ENCODE data around the gene CIAPIN1.
A peak's percentile ranks its signal among the peaks of the same experiment; 100 is the strongest.

Gene CIAPIN1

DNA sequence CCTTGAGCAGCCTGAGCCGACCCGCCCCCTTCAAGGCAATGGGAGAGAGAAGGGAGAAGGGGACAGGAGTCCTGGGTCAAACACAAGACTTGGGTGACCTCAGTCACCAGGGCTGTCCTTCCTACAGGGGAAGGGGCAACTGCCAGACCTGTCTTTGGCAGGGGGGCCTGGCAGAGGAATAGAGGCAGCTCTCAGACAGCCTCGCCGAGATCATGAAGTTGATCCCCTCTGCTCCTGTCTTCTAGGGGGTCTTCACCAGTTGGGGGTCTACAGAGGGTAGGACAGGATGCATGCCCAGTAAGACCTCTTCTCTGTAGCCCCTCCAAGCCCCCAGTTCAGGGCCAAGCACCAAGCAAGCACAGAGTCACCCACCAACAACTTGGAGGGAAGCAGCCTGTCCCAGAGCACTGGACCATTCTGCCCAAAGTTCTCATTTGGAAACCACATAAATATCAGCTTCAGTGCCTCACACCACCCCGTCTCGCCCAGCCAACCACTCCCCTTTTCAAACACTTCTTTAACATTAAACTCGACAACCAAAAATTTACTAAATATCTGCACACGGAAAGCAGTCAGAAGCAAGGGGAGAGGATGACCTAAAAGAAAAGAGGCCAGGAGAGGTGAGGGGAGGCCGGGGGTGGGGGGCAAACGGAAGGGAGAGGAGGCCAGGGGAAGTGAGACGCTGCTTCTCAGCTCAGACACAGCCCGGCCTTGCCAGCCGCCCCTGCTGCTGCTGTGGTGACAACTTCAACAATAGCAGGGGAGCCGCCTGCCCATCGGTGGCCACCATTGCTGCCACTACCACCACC lies 31.4 kb upstream of the CIAPIN1 start:
- TF ChIP-seq, protein P1, sequence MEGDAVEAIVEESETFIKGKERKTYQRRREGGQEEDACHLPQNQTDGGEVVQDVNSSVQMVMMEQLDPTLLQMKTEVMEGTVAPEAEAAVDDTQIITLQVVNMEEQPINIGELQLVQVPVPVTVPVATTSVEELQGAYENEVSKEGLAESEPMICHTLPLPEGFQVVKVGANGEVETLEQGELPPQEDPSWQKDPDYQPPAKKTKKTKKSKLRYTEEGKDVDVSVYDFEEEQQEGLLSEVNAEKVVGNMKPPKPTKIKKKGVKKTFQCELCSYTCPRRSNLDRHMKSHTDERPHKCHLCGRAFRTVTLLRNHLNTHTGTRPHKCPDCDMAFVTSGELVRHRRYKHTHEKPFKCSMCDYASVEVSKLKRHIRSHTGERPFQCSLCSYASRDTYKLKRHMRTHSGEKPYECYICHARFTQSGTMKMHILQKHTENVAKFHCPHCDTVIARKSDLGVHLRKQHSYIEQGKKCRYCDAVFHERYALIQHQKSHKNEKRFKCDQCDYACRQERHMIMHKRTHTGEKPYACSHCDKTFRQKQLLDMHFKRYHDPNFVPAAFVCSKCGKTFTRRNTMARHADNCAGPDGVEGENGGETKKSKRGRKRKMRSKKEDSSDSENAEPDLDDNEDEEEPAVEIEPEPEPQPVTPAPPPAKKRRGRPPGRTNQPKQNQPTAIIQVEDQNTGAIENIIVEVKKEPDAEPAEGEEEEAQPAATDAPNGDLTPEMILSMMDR (IDR thresholded peaks at IDR 0.05): no peak

DNA sequence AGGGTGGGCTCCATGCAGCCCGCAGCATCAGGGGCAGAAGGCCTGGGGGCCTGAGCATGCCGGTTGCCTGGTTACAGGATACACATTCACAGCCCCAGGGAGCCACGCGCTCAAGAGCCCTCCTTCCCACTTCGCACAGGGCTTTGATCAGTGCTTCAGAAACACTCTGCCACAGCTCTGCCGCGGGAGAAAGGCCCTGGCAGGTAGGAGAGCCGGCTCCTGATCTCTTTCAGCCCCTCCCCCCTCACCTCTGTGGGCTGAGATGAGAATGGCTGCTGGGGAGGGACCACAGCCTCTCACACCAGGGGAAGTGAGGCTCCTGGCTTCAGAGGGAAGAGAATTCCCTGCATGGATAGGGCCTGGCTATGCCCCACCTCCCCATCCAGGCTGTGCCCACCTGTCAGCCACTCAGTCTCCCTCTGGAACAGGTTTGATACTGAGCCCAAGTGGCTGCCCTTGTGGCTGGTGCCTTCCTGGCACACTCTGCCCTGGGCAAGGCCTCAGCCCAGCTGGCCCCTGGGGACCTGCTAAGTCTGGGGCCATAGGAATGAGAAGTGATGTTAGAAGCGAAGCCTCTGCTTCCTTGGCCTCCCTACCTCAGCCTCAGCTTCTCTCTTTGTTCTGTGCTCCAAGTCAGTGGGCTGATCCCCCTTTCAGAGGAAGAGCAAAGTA lies 30.5 kb upstream of the CIAPIN1 start:
- TF ChIP-seq, protein P1 (IDR thresholded peaks at IDR 0.05): no peak

DNA sequence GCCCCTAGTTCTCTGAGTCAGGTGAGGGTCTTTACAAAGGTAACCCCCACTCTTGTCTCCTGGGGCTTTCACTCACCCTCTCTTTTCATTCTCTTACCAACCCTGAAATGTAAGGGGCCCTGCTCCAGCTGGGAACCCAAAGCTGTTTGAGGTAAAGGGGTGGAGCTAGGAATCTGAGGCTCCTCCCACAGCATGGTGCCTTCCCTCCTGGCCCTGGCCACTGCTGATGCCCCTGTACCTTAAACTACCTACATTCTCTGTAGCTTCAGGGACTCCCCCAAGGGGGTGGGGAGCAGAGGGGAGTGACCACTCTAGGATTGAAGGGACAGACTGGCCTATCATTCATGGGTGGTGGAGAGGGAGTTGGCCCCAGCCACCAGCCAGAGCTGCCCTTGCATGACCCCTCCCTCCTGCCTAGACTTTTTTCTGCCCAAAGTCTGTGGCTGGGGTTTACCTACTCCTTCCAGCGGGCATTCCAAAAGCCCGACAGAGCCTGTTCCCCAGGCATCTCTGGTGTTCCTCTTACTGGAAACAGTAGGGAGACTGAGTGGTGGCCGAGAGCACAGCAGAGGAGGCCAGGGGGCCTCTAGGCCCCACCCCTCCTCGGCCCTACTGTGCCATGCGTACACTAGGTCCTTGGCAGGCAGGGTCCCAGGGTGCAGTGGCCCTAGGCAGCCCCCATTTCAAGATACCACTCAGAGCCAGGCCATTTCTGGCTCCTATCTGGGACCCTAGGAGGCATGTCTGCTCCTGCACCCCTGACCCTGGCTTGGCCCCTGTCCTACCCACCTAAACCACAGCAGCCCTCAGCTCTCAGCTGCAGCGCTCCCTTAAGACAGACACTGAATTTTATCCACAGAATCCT lies 29.6 kb upstream of the CIAPIN1 start:
- TF ChIP-seq, protein P1 (IDR thresholded peaks at IDR 0.05): no peak

DNA sequence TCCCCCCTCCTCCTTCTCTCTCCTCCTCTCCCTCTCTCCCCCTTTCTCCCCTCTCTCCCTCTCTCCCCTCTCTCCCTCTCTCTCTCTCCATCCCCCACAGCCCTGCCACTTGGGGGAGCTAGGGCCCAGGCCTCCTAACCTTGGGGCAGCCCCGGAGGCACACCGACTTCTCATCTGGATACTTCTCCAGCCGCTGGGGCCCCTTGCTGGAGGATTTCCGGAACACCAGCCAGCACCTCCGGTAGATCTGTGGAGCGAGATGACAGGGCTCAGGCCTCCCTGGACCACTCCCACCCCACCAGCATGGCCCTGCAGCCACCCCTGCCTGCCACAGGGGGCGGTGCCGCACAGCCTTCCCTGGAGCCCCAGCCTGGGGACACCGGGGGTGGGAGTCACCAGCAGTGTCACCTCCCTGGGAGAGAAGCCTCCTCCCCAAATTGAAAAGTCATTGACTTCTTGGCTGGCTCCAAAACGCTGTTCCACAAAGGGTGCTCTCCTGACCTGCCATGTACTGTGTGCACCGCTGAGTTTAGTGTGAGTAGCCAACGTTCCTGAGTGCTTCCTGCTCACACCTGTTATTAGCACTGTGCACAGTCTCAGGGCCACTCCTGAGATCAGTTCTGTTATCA lies 28.6 kb upstream of the CIAPIN1 start:
- TF ChIP-seq, protein P1 (IDR thresholded peaks at IDR 0.05): peak; percentile 30; the same call in 1 of the 2 replicates

DNA sequence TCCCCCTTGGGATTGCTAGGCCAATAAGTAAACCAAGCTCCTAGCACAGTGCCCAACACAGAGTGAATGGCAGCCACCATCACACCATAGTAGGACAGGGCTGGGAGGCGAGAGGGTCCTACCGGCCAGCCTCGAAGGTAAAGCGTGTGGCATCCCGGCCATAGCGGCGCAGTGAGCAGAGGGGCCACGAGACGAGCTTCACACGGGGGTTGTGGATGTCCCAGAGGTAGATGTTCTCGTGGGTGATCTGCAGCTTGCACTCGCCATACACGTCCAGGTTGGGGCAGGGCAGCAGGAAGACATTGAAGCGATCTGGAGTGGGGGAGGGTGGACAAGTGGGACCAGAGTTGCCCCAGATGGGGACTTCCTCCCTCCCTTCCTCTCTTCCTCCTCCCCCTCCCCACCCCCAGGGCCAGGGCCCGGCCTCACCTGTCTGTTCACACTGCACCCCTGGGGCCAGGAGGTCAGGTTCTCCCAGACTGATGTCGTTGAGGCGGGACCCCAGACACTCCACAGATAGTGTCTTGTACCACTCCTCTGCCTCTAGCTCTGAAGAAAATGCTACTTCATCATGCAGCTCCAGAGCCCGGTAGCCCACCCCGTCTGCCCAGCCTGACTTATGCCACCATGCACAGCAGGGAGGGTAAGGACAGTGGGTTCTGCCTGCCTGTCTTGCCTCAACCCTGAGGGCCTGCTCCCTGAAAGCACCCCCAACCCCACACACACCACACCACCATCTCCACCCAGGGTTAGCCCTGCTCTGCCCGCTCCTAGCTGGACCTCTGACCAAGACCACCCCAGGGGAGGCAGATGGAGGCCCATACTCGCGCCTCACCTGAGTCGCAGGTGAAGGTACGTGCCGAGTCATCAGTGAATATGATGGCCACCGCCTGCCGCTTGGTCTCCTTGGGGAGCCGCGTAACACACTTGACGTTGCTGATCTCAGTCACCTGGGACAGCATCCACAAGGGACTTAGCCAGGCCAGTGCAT lies 27.8 kb upstream of the CIAPIN1 start:
- TF ChIP-seq, protein P1 (IDR thresholded peaks at IDR 0.05): no peak

DNA sequence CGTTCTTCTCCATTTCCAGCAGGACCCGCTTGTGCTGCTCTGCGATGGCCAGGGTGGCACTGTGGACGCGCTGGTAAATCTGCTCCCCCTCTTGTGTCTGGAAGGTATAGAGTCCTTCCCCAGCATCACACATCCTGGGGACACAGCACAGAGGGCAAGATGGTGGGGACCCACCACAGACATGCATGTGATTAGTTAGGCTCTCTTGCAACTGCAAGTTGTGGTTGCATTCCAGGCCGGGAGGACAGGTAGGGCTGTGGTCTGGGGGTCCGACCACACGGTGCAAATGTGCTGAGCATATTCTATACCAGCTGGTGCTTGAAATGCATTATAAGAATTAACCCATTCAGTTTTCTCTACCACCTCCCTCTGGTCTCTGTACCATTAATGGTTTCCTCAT lies 26.7 kb upstream of the CIAPIN1 start:
- TF ChIP-seq, protein P1 (IDR thresholded peaks at IDR 0.05): no peak

Measured in LNCAP (cell line).